ENCODE measurements around the gene CIZ1.
A peak's percentile ranks its signal among the peaks of the same experiment; 100 is the strongest.
"Not testable (repeated sequence)": the region's sequence is repeated elsewhere in the genome, so short reads cannot be mapped to it uniquely, and the experiment has no call there.

CIZ1 gene

GRCh38 chr9:128142596-128142995 lies 48.8 kb downstream of the CIZ1 start:
- no peak for DNase-seq

- DNase-seq, result no peak
These were observed 49.3 kb downstream of the CIZ1 start for GRCh38 chr9:128142061-128142460.

- DNase-seq, result no peak
These were observed 49.8 kb downstream of the CIZ1 start for GRCh38 chr9:128141604-128142003.

DNA sequence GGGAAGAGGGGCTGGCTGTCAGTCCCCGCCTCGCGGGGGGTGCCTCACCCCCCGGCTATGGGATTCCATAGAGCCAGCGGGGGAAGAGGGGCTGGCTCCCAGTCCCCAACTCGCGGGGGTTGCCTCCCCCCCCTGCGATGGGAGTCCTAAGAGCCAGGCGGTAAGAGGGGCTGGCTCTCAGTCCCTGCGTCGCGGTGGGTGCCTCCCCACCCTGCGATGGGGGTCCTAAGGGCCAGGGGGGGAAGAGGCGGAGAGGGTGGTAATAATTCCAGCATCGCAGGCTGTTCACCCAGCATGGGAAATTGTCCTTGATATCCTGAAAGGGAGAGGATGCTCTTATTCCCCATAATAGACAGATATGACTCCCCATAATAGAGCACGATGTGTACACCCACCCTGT lies 51.8 kb downstream of the CIZ1 start:
- DNase-seq, result no peak

DNA sequence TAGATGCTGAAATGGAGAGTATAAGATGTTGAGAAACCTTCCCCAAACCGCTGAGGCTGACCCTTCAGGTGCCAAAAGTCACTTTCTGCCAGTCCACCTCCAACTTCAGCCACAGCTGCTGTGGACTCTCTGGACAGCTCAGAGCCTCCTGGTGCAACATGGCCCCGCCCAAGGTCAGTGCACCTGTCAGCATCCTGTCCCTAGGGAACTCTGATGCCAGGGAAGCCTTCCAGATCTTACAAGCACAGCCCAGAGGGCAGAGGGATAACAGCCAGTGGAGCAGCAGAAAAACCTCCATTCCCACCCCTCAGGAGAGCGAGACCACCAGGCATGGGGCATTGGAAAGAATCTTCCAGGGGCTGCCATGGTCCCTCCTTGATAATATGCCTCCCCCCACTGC lies 53.4 kb downstream of the CIZ1 start:
- DNase-seq, result no peak

GRCh38 chr9:128136816-128137793 lies 54.3 kb downstream of the CIZ1 start:
- no peak for DNase-seq

DNA sequence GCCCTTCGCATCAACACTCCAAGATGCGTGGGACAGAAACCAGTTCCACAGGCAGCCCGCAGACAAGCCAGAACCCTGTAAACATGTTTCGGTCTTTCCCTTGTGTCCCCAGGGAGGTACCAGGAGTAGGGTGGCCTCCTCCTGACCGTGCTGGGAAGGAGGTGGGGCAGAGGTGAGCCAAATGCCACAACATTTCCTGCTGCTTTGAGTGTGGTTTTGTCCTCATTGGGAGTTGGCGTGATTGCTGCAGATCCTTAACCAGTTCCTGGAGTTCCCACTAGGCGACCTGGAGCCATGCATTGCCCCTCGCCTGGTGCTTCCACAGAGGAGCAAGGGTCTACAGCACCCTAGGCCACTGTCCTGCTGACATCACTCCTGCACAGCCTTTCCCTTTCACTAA lies 55.8 kb downstream of the CIZ1 start:
- not testable (repeated sequence) for DNase-seq

DNA sequence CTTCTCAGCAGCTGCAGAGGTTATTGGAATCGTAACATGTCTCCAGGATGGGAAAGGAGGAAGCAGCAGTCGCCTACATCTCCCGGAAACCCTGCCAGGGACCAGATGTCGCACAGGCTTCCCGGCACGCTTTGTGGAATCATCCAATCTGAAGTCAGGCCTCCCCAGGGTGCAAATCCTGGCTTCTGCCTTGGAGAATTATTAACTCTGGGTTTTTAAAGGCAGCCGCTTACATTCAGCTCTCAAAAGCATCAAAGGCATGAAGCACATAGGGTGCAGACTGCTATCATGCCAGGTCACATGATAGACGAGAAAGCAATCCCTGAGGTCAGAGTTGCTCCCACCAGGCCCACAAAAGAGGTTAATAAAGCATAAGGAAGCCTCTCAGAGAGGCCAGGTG lies 59.2 kb downstream of the CIZ1 start:
- DNase-seq, result not testable (repeated sequence)

GRCh38 chr9:128131346-128131745 lies 60.0 kb downstream of the CIZ1 start:
- DNase-seq, result not testable (repeated sequence)

GRCh38 chr9:128130651-128131050 lies 60.7 kb downstream of the CIZ1 start:
- DNase-seq, result not testable (repeated sequence)

GRCh38 chr9:128129976-128130590 lies 61.3 kb downstream of the CIZ1 start:
- DNase-seq, result not testable (repeated sequence)

DNA sequence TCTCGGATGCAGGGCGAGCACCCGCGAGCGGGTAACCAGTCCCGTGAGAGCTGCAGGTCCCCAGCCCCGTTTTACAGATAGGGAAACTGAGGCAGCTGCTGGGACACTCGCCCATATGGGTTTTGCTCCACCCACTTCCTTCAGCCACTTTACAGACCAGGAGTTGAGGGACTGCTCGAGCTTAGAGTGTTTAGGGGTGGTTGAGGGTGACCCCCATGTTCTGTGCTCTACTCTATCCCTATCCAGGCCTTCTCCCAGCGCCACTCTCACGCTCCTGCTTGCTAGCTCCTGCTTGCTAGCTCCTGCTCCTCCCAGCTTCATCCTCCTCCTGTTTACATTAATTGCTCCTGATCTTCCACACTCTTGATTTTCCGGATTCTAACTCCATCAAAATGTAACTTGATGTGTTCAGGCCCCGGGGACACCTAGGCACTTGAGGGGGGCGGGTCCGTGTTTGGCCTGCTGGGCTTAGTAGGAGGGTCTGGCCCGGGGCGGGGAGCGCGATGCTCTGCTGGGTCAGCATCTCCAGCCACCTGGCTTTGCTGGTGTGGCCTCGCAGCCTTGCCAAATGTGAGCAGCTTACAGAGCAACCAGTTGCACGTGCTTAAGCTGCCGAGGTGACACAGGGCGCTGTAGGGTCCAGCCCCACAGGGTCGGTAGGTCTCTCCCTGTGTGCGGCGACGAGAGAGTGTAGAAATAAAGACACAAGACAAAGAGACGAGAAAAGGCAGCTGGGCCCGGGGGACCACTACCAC lies 62.4 kb downstream of the CIZ1 start:
- DNase-seq, result no peak

DNA sequence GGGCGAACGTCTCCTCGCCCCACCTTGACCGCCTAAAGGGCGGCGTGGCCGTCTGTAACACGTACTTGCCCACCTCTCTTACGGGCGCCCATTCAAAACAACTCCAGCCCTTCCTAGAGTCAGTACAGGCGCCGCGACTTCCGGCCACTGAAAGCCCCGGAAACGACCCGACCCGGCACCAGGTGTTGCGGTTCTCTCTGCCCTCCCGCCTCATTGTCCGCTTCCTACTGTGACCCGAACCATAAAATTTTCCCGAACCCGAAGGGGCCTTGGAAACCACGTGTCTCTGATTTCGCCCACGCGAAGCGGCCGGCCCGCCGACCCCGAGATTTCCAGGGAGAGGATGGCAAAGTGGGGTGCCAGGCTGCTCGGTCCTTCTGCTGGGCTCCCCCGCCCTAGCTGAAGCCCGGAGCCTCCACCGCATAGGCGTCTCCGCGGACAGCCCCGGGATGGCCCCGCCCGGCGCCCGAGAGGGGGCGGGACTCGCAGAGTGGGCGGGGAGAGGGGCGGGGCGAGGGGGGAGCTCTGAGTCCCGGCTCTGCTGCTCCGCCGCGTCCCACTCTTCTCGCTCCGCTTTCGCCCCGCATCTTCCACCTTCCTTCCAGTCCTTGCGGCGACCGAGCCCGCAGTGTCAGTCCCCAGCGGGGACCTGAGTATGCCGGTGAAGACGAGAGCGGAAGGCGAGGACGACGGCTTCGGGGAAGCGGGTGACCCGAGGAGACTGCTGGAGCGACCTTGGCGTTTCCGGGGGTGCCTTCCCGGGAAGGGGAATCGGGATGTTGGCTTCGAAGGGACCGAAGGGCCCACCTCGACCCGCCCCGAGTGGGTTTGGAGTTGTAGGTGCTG lies 63.2 kb downstream of the CIZ1 start:
- peak; percentile 71 for DNase-seq

DNA sequence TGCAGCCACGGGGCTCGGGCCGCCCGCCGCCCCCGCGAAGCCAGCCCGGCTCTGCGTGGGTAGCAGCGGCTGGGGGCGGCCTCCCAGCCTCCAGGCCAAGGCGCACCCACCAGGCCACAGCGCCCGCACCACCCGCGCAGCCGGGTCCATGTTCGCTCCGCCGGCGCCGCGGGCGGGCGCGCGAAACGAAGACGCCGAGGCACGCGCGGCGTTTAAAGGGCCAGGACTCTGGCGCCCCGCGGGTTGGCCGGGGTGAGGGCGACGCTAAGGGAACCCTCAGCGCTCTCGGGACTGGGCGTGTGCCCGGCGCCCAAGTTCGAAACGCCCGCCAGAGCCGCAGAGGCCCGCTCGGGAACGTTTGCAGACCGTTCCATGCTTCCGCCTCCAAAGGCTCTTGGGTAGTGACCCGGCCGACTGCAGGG lies 63.8 kb downstream of the CIZ1 start, which contains the start of gene PTGES2:
PTGES2 (minus strand) TSS at position 162 of the 422 bp plus-strand sequence; CDS start at position 150, 12 bp downstream.
- peak; percentile 61 for DNase-seq

DNA sequence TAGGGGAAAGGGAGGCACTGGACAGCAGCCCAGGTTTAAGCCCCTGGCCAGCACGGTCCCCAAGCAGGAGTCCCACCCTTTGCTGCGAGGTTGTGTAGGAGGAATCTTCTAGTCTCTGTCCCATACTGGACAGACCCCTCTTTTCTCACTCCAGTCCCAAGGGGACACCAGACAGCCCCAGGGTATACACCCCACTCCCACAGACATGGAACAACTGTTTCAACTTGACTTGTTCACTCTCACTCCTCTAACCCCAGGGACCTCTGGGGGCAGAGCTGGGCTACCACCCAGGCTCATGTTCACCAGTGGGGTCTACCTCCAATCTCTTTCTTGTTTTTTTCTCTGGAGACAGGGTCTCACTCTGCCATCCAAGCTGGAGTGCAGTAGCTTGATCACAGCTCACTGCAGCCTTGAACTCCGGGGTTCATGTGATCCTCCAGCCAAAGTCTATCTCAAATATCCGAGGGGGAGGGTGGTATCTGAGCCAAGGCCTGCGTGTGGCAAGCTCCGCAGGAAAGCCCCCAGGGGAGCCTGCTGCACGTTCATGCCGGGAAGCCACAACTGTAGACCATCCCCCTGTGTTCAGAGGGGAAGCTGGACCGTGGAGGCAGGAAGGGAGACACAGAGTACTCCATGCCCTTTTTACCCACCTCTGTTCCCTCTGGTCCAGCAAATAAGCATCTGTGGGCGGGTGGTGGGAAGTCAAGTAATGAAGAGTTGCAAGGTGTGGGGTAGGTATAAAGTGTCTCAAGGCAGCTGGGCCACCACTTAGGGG lies 65.6 kb downstream of the CIZ1 start:
- DNase-seq, result no peak

DNA sequence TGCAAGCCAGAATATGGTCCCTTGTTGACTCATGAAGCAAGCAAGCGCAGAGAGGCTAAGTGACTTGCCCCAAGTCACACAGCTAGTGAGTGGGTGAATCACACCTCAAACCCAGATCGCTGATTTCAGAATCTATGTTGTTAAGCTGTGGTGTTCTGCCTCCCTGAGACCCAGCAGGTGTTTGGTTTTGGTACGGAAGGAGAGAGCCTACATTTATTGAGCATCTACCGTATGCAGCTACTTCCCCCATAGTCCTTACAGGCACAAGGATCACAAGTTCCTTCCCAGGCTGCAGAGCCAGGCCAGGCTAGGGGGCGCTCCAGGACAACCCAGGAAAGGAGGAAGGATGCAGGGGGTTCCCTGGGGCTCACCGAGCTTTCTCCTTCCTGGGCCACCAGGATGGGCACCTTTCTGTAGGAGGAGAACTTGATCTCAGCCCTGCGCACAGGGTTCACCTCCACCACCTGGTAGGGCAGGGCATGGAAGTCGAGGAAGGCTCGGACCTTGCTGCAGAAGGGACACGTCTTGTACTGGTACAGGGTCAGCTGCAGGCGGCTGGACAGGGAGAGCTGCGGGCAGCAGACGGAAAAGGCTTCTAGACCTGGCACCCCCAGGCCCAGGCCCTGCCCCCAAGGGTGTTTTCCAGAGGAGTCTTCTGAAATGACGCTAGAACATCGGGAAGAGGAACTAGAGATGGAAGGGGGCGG lies 66.3 kb downstream of the CIZ1 start:
- DNase-seq, result no peak

GRCh38 chr9:128124451-128124850 lies 66.9 kb downstream of the CIZ1 start:
- no peak for DNase-seq

DNA sequence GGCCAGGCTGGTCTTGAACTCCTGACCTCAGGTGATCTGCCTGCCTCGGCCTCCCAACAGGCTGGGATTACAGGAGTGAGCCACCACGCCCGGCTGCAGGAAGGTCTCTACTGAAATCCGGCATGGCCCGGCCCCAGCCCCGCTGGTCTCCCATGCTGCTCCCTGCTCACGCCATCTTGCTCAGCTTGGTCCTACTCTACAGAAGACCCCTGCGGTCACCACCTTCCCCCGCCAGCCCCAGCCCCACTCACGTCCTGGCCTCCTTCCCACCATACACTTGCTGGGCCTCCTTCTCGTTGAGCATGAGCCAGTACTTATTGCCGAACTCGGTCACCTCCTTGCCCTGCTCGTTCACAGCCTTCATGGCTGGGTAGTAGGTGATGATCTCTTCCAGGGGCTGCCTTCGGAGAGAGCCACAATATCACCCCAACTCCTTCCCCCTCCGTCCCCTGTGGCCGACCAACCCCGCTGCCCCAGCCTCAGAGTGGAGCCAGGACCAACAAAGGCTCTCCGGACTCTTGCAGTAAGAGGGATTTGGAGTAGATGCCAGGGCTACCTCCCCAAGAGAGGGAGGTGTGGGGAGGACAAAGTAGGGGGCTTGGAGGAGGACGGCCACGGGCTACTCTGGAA lies 67.8 kb downstream of the CIZ1 start:
- no peak for DNase-seq

DNA sequence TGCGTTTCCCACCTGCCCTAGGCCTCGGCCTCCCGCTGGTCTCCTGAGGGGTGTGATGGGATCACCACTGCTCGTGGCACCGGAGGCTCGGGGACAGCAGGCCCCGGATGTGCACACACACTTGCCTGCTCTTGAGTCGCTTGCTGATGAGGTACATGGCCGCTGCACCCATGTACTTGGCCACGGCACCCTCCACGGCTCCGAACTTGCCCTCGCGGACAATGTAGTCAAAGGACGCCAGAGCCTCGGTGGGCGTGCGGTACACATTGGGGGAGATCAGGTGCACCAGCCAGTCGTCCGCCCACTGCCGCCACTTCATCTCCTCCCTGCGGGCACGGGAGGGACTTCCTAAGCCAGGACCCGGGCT lies 68.6 kb downstream of the CIZ1 start:
- DNase-seq, result no peak
